Measurements from ENCODE around the gene TPSD1.

GRCh38 chr16:1306334-1306733 is 50.5 kb downstream of the TPSD1 start:
- TF ChIP-seq CTCF (IDR thresholded peaks at IDR 0.05; ENCODE audit: insufficient read depth, low read depth, low read length) (no peak), EZH2 (IDR thresholded peaks at IDR 0.05; ENCODE audit: insufficient read depth, low read length) (no peak)

Data from astrocyte (in vitro differentiated cells and primary cell).